Measurements from ENCODE around the gene PCDHGC3.

PCDHGC3 gene

DNA sequence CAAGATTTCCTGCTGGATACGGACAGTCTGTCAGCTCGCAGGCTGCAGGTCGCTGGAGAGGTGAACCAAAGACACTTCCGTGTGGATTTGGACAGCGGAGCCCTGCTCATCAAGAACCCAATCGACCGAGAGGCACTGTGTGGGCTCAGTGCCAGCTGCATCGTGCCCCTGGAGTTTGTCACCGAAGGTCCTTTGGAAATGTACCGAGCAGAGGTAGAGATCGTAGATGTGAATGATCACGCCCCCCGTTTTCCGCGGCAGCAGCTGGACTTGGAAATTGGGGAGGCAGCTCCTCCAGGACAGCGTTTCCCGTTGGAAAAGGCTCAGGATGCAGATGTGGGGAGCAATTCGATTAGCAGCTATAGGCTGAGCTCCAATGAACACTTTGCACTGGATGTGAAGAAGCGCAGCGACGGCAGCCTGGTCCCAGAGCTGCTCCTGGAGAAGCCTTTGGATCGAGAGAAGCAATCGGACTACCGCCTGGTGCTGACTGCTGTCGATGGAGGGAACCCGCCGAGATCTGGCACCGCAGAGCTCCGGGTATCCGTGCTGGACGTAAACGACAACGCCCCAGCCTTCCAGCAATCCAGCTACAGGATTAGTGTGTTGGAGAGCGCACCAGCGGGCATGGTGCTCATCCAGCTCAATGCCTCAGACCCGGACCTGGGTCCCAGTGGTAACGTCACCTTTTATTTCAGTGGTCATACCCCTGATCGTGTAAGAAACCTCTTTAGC lies 9.7 kb downstream of the PCDHGC3 start:
- no peak for DNase-seq

DNA sequence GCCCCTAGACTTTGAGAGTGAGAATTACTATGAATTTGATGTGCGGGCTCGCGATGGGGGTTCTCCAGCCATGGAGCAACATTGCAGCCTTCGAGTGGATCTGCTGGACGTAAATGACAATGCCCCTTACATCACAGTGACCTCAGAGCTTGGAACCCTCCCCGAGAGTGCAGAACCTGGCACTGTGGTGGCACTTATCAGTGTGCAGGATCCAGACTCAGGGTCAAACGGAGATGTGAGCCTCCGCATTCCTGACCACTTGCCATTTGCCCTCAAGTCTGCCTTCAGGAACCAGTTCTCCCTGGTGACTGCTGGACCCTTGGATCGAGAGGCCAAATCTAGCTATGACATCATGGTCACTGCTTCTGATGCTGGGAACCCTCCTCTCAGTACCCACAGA lies 10.3 kb downstream of the PCDHGC3 start:
- DNase-seq: no peak

DNA sequence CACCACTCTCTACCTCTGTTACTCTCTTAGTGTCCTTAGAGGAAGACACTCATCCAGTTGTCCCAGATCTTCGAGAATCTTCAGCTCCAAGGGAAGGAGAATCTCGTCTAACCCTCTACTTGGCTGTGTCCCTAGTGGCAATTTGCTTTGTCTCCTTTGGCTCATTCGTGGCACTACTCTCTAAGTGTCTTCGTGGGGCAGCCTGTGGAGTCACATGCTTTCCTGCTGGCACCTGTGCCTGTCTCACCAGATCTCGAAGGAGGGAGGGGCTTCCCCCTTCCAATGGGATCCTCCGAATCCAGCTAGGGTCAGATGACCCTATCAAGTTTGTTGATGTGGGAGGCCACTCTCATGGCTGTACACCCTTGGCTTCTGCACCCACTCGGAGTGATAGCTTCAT lies 11.4 kb downstream of the PCDHGC3 start:
- no peak for DNase-seq

DNA sequence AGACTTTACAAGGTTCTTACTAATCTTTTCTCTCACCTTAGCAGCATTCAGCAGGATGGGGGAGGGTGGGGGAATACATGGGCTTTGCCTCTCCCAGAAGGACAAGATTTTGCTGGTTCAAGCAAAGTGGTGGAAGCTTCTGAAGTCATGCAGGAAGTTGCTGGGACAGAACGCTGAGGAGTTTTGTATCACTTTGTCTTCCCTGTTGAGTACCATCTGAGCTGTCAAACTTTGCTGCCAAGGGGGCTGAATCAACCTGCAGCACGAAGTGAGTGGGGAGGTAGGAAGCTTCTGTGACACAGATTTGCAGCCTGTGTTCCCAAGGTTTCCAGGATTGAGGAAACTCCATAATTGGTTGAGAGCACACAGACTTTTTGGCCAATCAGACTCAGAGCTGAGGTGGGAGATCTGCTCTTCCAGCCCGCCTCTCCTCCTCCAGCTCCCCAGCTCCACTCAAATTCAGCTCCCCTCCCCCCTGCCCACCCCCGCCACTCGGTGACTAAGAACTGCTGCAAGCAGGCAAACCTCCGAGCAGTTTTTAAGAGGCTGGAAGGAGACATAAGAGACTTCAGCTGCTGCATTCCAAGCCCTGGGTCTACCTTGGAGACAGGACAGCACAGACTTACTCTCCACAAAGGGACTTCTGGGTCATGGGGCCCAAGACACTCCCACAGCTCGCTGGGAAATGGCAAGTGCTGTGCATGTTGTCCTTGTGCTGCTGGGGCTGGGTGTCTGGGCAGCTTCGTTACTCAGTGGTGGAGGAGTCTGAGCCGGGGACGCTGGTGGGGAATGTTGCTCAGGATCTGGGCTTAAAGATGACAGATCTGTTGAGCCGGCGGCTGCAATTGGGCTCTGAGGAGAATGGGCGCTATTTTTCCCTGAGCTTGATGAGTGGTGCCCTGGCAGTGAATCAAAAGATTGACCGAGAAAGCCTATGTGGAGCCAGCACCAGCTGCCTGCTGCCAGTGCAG lies 13.1 kb downstream of the PCDHGC3 start, which contains the start of gene PCDHGC5:
Gene PCDHGC5, plus strand, starts transcription at position 491 of the 971 bp plus-strand sequence. Its CDS starts 160 bp downstream, at position 651.
- DNase-seq: no peak

DNA sequence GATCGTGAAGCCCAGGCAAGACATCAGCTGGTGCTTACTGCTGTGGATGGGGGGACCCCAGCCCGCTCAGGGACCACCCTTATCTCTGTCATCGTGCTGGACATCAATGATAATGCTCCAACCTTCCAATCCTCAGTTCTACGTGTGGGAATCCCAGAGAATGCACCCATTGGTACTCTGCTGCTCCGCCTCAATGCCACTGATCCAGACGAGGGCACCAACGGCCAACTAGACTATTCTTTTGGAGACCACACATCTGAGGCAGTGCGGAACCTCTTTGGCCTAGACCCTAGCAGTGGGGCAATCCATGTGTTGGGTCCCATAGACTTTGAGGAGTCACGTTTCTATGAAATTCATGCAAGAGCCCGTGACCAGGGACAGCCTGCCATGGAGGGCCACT lies 14.1 kb downstream of the PCDHGC3 start:
- no peak for DNase-seq

GRCh38 chr5:141490271-141490670 lies 14.5 kb downstream of the PCDHGC3 start:
- no peak for DNase-seq

DNA sequence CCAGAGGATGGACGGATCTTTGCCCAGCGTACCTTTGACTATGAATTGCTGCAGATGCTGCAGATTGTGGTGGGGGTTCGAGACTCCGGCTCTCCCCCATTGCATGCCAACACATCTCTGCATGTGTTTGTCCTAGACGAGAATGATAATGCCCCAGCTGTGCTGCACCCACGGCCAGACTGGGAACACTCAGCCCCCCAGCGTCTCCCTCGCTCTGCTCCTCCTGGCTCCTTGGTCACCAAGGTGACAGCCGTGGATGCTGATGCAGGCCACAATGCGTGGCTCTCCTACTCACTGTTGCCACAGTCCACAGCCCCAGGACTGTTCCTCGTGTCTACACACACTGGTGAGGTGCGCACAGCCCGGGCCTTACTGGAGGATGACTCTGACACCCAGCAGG lies 15.0 kb downstream of the PCDHGC3 start:
- no peak for DNase-seq

DNA sequence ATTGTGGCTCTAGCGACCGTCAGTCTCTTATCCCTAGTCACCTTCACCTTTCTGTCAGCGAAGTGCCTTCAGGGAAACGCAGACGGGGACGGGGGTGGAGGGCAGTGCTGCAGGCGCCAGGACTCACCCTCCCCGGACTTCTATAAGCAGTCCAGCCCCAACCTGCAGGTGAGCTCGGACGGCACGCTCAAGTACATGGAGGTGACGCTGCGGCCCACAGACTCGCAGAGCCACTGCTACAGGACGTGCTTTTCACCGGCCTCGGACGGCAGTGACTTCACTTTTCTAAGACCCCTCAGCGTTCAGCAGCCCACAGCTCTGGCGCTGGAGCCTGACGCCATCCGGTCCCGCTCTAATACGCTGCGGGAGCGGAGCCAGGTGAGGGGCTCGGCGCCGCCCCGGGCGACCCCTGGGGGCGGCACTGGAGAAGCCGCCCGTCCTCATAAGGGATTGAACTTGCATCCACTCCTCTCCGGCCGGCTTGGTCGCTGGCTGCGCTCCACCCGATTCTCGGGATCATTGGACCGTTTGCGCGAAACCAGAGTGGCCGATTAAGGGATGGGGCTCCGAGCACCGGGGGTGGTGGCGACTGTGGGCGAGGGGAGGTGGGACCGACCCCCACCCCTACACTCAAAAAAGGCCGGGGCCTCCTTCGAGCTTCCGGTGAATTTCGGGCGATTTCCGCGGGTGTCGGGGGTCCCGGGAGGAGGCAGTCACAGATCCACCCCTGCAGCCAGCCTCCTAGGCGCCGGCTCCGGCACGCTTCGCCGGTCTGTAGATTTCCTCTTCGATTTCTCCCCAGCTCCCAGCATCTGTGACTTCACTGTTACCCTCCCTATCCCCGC lies 15.8 kb downstream of the PCDHGC3 start:
- DNase-seq: no peak

DNA sequence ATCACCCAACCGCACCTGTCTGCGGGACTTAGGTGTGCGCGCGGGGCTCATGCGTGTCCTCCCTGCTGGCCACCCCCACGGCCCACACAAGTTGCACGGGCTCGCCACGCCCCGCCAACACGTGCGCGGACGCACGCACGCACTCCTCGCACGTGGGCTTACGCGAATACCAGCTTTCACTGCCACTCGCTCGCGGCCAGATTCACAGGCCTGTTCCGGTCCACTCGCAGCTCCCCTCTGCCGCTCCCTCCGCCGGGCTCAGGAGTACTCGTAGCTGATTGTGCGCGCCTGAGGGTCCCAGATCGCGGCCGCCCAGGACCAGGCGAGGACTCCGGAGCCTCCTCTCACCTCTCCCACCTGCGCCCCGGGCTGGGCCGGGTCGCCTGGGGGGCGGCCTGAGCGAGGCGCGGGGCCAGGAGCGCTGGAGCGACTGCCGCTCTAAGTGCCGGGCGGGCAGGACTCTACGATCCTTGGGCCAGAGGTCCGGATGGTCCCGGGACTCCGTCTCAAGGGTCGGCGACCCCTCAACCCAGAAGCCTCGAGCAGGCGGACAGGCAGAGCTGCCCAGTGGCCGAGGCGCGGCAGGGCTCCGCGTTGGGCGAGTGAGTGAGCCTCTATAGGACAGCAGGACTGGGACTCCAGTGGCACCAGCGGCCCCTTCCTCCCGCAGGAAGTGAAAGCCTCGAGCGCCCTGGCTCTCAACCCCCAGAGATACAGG lies 16.6 kb downstream of the PCDHGC3 start:
- DNase-seq: no peak

GRCh38 chr5:141493500-141494422 lies 18.0 kb downstream of the PCDHGC3 start:
- DNase-seq: no peak

DNA sequence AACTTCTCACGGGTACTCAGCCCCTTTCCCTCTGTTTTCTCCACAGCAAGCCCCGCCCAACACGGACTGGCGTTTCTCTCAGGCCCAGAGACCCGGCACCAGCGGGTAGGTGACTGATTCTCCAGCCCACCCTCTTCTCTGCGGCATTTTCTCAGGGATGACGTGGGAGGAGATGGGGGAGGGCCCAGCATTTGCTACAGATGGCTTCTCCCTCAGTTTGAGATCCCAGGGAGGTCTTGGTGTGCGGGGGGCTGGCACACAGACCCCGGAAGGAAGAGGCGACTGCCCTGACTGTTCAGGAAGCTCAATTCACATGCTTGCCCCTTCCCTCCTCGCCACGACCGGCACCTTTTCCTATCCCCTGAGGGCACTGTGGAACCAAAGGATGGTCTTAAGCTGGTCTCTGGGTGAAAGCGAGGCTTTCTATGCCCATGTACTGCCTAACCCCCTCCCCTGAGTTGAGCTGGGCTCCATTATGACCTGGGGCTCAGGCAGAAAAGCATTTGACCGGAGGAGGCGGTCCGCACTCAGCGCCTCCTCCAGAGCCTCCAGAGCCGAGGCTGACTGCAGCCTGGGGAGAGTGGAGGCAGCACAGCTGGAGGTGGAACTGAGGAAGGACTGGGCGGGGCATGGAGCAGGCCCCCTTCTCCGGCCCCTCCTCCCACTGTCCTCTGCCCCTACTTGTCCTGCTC lies 19.1 kb downstream of the PCDHGC3 start:
- no peak for DNase-seq

- no peak for DNase-seq
These were observed 19.7 kb downstream of the PCDHGC3 start for GRCh38 chr5:141495453-141495811.

GRCh38 chr5:141496038-141496437 lies 20.3 kb downstream of the PCDHGC3 start:
- no peak for DNase-seq

DNA sequence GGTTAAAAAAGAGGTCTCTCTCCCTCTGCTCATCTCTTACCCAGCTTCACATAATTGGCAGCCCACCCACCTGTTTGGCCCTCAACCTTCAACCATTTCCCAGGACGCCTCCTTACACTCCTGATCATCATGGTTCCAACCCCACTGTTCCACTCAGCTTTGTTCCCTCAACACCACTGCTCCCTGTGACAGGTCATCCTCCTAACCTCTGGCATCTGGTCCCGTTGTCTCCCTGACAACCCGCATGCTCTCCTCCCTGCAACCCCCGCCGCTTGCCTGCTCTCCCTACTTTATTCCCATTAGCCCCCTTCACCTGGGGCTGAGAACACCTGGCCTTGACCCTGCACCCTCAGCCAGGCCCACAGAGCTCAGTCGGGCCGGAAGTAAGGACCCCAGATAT lies 26.0 kb downstream of the PCDHGC3 start:
- DNase-seq: no peak

DNA sequence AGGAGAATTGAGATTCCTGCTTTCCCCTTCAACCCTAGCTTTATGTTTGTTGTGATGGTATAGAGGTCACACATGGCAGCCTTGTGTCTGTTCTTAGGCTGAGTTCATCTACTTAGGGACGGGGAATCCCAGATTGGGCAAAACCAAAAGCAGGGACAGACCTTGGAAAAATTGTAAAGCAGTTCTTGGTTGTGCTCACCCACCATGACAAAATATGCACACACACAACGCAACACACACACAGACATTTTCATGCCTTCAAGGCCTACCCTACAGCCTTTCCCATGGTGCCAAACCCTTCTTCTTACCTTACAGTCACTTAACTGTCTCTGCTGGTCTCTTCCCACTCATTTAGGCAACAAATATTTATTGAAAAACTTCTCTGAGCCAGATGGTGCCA lies 27.9 kb downstream of the PCDHGC3 start:
- DNase-seq: no peak

DNA sequence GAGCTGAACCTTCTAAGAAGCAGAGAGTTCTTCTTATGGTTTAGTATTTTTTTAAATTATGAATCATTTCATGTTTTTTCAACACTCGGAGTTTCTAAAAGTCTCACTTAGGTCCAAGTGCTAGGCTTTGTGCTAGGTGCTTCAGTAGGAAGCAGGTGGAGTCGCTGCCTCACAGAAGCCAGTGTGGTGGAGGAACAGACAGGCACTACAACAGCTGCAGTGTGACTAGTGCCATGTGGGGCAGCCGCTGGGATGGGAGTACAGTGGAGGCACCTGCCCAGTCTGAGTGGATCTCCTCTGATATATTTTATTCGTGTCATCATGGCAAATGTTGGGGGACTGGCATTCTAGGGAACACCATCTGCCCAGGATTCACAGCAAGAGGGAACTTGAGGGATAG lies 28.4 kb downstream of the PCDHGC3 start:
- DNase-seq: no peak

- DNase-seq: no peak
These were observed 30.8 kb downstream of the PCDHGC3 start for GRCh38 chr5:141506381-141507155.

- no peak for DNase-seq
These were observed 31.8 kb downstream of the PCDHGC3 start for GRCh38 chr5:141507387-141508091.

GRCh38 chr5:141508440-141508797 lies 32.7 kb downstream of the PCDHGC3 start:
- DNase-seq: no peak

All from hematopoietic multipotent progenitor cell treated with erythropoietin and hydrocortisone succinate and interleukin-3 and kit ligand, for 4 days (in vitro differentiated cells).